HAP-1 (cell line): ENCODE data around the gene CIDEB.

Experiments
- DNase-seq, 2 experiments: peaks; one replicate each; pipeline ENCODE4 v3.0.0-alpha.2; 2016 to 2020; ENCODE audit warnings: low spot score in 2 of 2
- H3K27me3 ChIP-seq: fragments of 250-450 bp; sonication (Bioruptor Pico); 2 replicates; pipeline ENCODE4 v1.5.1; 2020; ENCODE audit warnings: low read depth, mild to moderate bottlenecking, moderate library complexity
- H3K36me3 ChIP-seq: fragments of 250-450 bp; sonication (Bioruptor Pico); replicated peaks from 2 replicates; pipeline ENCODE4 v1.5.1; 2020; ENCODE audit warnings: mild to moderate bottlenecking
- H3K4me1 ChIP-seq: fragments of 250-450 bp; sonication (Bioruptor Pico); 2 replicates; pipeline ENCODE4 v1.5.1; 2020; ENCODE audit warnings: mild to moderate bottlenecking
- H3K4me3 ChIP-seq: fragments of 250-450 bp; sonication (Bioruptor Pico); 2 replicates; pipeline ENCODE4 v1.5.1; 2020; ENCODE audit warnings: mild to moderate bottlenecking, moderate library complexity
- H3K9me3 ChIP-seq: fragments of 250-450 bp; sonication (Bioruptor Pico); 2 replicates; pipeline ENCODE4 v1.5.1; 2020; ENCODE audit warnings: mild to moderate bottlenecking, moderate library complexity
- in situ Hi-C: fragments of 300-500 bp; cut with MboI; formaldehyde crosslinking; loops from 3 replicates; pipeline ENCODE4 v1.14.3; 2020; ENCODE audit warnings: low sequenced_read_pairs, inconsistent platforms, mixed read lengths

The CIDEB gene

DNA sequence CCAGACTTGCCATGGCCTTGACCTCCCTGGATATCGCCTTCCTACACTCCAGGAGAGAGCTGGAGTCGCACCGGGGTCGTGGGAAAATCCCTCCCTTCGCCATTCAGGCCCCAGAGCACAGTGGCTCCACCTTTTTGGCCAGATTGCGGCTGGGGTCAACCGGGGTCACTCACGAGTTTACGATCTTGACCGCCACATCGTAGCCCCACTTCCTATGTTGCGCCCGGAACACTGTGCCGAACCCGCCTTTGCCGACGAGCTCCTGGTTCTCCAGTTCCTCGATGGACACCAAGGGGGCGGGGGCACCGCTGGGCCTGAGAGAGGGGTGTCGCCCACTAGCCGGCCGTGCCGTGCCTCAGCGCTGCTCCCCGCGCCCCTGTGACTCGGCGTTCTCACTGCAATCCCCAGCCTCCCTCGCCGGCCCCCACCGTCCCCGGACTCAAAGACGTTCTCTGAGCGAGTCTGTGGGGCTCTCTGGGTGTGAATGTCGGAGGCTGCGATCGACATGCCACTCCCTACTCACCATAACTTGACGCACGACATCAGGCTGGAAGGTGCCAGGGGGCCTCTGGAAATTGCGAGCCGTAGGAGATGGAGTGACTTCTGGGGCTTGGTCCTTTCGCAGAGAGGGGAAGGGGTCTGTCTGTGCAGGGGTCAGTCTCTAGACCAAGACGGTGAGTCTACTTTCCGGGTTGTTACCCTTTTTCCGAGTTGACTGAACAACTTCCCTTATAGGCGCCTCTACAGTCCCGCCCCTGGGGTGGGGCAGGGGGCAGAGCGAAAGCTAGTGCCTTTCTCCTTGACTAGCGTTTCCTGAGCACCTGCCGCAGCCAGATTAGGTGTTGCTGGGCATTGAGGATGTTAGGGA, 31.7 kb upstream of the CIDEB start, which contains the start of gene RIPK3:
Gene RIPK3, minus strand, starts transcription at position 708 of the 868 bp plus-strand sequence. Its CDS starts 165 bp downstream, at position 543.
- Histone ChIP-seq H3K36me3 (no peaks in the 10 kb centered on the region), H3K9me3 (no peaks in the 10 kb centered on the region), H3K4me1 (no peaks in the 10 kb centered on the region), H3K4me3 (no peak within 1 kb of the TSS), H3K27me3 (peaks cover 11% of the 10 kb centered on the region)
- DNase-seq, result no peak
- in situ Hi-C loops, result loop anchor here (25.0 kb wide), 1 partner anchor 348 kb away; no protein-coding TSS in a partner anchor

DNA sequence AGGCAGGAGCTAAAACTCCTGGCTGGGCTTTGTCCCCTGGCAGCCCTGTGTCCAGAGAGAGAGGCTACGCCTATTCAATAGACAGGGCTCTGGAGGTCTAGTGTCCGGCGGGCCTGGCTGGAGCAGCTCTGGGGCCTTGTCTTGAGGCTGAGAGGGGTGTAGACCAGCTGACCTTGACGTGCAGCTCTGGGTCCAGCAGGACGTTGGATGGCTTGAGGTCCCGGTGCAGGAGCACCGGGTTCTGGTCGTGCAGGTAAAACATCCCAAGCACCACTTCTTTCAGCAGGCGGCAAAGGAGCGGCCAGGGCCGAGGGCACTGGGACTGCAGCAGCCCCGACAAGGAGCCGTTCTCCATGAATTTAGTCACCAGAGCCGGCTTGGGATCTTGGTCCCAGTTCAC, 31.1 kb upstream of the CIDEB start:
- no peak overlapping the region for H3K4me3 ChIP-seq
- H3K4me1 ChIP-seq, result peaks cover 2% of the 10 kb centered on the region; the same call in 1 of the 2 replicates
- in situ Hi-C loops, result loop anchor here (25.0 kb wide), 1 partner anchor 348 kb away; no protein-coding TSS in a partner anchor
- H3K36me3 ChIP-seq, result no peaks in the 10 kb centered on the region
- H3K27me3 ChIP-seq, result peaks cover 6% of the 10 kb centered on the region; the same call in 1 of the 2 replicates
- no peak for DNase-seq
- H3K9me3 ChIP-seq, result no peaks in the 10 kb centered on the region

DNA sequence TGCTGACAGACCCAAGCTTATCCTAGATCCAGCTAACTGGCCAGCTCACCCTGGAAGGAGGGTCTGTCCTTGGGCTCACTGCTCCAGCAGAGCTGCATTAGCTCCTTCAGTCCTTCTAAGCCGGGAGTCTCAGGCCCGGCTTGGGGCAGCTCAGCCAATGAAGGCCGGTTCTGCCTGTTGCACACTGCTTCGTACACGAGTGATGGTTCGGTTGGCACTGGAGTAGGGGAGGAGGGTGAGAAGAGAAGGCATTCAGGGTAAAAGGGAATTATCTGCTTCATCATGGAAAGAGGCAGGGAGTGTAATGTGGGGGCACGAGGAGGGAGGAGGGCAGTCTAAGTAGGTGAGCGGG, 30.0 kb upstream of the CIDEB start:
- no peaks in the 10 kb centered on the region for H3K36me3 ChIP-seq
- in situ Hi-C loops, result loop anchor here (25.0 kb wide), 1 partner anchor 350 kb away; no protein-coding TSS in a partner anchor
- H3K4me3 ChIP-seq, result no peak overlapping the region
- H3K9me3 ChIP-seq, result no peaks in the 10 kb centered on the region
- no peaks in the 10 kb centered on the region for H3K27me3 ChIP-seq
- H3K4me1 ChIP-seq, result peaks cover 3% of the 10 kb centered on the region; the same call in 1 of the 2 replicates
- no peak for DNase-seq

DNA sequence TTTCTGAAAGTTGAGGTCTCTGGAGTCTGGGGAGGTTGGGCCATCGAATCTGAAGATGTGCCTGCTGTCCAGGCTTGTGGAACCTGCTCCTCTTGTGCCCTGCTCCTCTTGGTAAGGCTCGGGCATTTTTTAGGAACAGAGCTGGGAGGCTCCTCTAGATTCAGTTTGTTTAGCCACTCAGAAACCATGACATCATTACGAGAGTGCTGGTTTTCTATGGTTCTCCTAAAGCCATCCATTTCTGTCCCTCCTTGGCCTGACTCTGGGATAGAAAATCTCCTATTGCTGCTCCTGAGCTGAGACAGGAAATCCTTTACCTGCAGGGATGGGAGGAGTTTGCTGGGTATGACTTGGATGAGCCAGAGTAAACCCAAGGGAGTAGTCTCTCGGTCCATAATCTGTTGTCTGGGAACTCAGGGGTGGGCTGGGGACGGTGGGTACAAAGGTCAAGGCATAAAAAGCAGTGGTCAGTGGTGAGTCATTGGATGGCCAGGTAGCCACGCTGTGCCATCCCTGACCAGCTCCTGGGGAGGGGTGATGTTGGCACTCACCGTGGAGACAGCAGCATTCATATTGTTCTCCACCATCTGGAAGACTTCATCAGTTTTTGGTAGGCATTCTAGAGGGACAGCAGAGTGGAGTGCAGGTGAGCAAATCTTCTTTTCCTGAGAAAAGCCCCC, 29.5 kb upstream of the CIDEB start:
- Histone ChIP-seq H3K4me3 (no peak overlapping the region), H3K9me3 (no peaks in the 10 kb centered on the region), H3K36me3 (no peaks in the 10 kb centered on the region), H3K4me1 (peaks cover 3% of the 10 kb centered on the region; the same call in 1 of the 2 replicates), H3K27me3 (no peaks in the 10 kb centered on the region)
- in situ Hi-C loops, result loop anchor here (25.0 kb wide), 1 partner anchor 350 kb away; no protein-coding TSS in a partner anchor
- no peak for DNase-seq

DNA sequence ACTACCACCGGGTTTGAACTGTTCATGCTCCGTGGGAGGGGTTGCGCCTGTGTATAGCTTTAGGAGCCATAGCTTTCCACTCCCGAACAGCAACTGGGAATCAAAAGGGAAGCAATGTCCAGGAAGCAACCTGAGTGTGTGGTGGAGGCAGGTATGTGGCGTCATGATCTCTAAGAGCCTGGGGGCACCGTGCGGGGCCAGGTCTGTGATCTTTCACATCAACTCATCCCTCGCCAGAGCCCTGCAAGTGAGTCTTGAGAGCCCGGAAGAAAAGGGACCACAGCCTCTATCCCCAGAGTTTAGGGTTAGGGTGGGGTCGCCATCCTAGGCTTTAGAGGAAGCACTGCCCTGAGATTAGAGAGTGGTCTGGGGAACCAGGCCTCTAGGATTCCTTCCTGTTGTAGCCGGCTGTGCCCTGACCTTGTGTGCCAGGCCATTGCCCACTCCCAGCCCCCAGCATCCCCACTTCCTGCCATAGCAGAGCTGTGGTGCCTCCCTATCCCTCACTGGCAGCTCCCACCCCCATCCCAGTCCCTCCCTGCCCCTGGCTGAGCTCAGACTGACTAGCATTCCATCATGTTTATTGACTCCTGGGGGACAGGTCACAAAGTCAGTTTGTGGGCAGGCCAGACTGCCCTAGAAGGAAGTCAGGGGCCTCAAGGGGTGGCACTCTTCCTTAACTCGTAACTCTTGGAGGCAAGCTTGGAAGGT, 27.8 kb upstream of the CIDEB start:
- Histone ChIP-seq H3K4me3 (no peak overlapping the region), H3K4me1 (peaks cover 3% of the 10 kb centered on the region; the same call in 1 of the 2 replicates), H3K36me3 (no peaks in the 10 kb centered on the region), H3K27me3 (no peaks in the 10 kb centered on the region), H3K9me3 (no peaks in the 10 kb centered on the region)
- DNase-seq, result no peak
- in situ Hi-C loops, result loop anchor here (25.0 kb wide), 1 partner anchor 352 kb away; no protein-coding TSS in a partner anchor

DNA sequence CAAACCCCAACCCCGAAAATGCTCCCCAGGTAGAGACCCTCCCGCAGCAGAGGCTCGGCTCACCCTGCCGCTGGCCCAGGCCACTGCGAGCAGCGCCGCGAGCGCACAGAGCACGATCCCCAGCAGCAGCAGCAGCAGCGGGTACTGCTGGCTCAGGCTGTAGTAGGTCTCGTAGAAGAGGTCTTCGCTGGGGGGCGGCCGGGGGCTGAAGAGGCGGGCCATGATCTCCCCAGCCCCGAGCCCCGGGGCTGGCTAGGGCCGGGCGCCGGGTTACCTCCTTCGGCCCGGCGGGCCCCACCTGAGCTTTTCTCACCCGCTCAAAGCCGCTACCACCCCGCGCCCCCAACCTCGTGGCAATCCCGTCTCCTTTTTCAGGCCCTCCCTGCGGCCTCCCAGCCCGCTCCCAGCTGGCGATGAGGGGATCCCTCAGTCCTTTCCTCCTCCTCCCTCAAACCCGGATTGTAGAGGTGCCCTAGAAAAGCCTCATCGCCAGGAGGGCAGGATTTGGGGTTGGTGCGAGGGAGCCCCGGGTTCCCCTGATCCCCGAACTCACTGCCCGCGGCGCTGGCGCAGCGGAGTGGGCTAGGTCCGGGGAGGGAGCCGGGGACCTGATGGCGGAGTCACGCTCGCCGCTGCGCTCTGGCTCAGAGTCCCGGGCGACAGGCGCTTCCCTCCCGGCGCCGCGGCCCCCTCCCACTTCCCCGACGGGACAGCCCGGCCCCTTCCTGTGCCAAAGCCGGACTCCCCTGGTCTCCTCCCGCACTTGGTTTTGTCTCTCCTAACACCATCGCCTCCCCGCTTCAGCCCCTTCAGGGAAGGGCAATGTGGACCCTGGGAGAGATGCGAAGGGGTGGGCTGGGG, 26.9 kb upstream of the CIDEB start, which contains the start of gene ADCY4:
Gene ADCY4, minus strand, starts transcription at position 641 of the 861 bp plus-strand sequence. Its CDS starts 419 bp downstream, at position 222.
- in situ Hi-C loops, result loop anchor here (5.0 to 25.0 kb wide), 2 partner anchors 98 to 353 kb away; no protein-coding TSS in a partner anchor
- DNase-seq, result no peak
- Histone ChIP-seq H3K4me3 (no peak within 1 kb of the TSS), H3K9me3 (no peaks in the 10 kb centered on the region), H3K36me3 (no peaks in the 10 kb centered on the region), H3K4me1 (peaks cover 3% of the 10 kb centered on the region; the same call in 1 of the 2 replicates), H3K27me3 (no peaks in the 10 kb centered on the region)

DNA sequence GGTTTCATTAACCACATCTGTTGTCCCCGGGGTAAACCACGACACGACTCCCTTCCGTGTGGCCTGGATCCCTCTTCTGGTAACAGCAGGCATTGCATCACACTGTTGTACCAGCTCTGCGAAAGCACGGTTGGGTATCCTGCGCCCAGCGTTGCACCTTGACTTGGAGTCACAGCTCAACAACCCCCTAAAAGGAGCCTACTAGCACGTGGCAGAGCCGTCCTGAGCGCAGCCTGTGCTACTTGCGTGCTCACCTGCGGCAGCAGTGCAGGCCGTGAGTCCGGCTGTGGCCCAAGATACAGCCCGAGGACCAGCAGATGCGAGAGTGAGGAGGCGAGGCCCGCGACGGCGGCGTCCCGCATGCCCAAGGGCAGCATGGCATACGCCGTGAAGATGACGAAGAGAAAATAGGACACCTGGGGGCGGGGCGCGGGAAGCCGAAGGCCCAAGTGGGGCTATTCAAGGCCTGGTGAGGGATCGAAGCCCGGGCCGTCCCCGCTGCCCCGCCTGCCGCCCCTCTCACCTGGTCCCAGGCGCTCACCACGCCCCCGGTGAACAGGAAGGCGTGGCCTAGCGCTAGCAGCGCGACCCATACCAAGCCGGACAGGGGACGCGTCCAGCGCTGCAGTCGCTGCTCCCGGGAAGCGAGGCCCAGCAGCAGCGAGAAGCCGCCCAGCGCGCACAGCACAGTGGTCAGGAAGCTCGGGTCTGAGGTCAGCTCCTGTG, 24.7 kb upstream of the CIDEB start:
- Histone ChIP-seq H3K4me1 (peaks cover 3% of the 10 kb centered on the region; the same call in 1 of the 2 replicates), H3K36me3 (no peaks in the 10 kb centered on the region), H3K4me3 (no peak overlapping the region)

DNA sequence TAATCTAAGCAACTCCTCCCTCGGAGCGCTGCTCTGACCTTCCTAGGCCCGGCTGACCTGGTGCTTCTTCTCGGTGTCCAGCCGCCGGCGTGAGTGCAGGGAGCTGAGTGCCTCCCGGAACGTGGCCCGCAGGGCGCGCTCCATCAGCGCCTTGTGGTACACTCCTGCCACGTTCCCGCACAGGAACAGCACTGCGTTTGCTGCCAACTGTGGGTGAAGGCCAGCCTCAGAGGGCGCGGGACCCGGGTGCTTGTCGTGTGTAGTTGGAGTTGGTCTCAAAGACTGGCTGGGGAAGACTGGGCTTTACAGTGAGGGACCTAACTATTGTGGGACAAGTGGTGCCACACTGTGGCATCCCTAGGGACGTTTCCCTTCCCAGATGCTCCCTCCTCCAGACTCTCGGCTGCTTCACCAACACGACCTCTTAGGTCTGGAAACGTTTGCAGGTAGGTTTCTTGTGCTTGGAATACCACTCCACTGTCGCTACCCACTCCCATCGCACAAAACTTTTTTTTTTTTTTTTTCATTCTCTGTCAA, 24.0 kb upstream of the CIDEB start:
- Histone ChIP-seq H3K4me1 (peaks cover 3% of the 10 kb centered on the region; the same call in 1 of the 2 replicates), H3K9me3 (no peaks in the 10 kb centered on the region), H3K27me3 (no peaks in the 10 kb centered on the region), H3K4me3 (no peak overlapping the region), H3K36me3 (no peaks in the 10 kb centered on the region)
- no peak for DNase-seq
- in situ Hi-C loops, result loop anchor here (5.0 to 25.0 kb wide), 2 partner anchors 101 to 356 kb away; no protein-coding TSS in a partner anchor

More for the DNA sequence above, 24.7 kb upstream of the CIDEB start:
- peak; percentile 21 to 77 for DNase-seq
- in situ Hi-C loops, result loop anchor here (5.0 to 25.0 kb wide), 2 partner anchors 100 to 355 kb away; no protein-coding TSS in a partner anchor
- Histone ChIP-seq H3K27me3 (no peaks in the 10 kb centered on the region), H3K9me3 (no peaks in the 10 kb centered on the region)

DNA sequence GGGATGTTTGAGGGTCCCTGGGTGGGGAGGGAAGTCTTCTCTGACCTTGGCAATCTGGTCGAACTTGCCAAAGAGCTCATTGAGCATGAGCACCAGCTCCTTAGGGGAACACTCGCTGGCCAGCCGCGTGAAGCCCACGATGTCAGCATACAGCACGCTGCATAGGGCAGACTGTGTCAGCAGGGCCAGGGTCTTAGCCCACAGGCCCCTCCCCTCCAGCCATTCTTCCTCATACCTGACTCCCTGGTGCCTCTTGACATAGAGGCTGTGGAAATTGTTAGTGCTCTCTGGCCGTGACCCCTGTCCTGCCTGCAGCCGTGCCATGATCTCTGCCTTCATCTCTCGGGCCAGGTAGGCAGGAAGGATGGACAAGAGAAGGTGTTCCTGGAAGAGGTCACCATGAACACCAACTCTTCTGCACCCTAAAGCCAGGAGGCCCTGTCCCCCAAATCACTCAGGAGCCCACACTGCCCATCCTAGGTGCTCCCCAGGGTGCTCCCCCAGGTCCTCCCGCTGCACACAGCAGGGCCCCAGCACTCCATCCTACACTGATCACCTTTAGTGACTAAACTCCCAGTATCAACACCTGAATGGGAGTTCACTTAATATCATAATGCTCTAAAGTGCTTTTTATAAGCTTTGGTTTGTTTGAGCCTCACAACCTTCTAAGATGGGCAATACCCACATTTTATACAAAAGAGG, 23.3 kb upstream of the CIDEB start:
- Histone ChIP-seq H3K9me3 (no peaks in the 10 kb centered on the region), H3K27me3 (0 out of 2 replicates have a peak, but pooled peaks cover 2% of the 10 kb centered on the region), H3K4me3 (no peak overlapping the region), H3K36me3 (no peaks in the 10 kb centered on the region), H3K4me1 (peaks cover 3% of the 10 kb centered on the region; the same call in 1 of the 2 replicates)
- DNase-seq, result no peak
- in situ Hi-C loops, result loop anchor here (5.0 to 25.0 kb wide), 2 partner anchors 101 to 356 kb away; no protein-coding TSS in a partner anchor

DNA sequence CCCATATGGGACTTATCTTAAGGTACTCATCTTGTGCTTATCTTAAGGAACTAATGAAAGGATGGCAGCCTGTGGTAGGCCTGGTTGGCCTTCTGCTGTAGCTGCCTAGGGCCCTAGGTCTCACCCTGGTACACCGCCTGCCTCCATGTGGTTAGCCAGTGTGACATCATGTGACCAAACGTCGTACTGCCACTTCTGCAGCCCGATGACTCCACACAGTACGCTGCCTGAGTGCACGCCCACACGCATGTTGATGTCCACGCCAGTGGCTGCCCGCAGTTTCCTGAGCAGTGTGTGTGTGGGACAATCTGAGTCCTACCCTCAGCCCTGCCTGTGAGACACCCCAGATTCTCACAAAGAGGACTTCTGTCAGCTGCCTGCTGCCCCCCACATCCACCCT, 22.0 kb upstream of the CIDEB start:
- Histone ChIP-seq H3K9me3 (no peaks in the 10 kb centered on the region), H3K4me1 (peaks cover 3% of the 10 kb centered on the region; the same call in 1 of the 2 replicates), H3K36me3 (no peaks in the 10 kb centered on the region), H3K4me3 (no peak overlapping the region), H3K27me3 (0 out of 2 replicates have a peak, but pooled peaks cover 2% of the 10 kb centered on the region)
- DNase-seq, result no peak
- in situ Hi-C loops, result loop anchor here (5.0 to 25.0 kb wide), 2 partner anchors 103 to 358 kb away; no protein-coding TSS in a partner anchor
